ENCODE results near the gene SYNPO.

SYNPO gene

DNA sequence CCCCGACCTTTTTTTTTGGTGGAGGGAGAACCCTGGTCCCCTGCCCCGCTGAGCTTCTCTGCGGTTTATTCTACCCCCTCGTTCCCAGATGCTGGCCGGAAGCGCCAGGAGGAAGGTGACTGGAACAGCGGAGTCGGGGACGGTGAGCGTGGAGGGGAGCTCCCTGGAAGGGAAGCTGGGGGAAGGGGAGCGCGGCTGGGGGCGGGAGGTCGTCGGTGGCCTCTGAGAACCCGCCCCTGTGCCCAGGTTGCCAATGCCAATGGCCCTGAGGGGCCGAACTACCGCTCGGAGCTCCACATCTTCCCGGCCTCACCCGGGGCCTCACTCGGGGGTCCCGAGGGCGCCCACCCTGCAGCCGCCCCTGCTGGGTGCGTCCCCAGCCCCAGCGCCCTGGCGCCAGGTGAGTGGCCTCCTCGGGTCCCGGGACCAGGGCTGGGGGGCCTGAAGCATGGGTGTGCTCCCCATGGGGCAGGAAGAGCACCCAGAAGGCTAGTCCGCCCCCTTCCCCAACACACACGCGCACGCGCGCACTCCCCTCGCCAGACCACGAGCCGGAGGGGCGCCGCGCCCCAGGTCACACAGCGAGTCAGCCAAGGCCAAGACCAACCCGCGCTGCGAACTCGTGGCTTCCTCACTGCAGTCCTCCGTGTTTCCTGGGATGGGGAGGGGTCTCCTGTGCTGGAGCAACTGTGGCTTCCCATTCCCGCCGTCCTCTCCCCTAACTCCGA is 31.2 kb downstream of the SYNPO start:
- no peaks in the 10 kb centered on the region for H3K36me3 ChIP-seq (ENCODE audit: control insufficient read depth, low read length)
- peaks cover 44% of the 10 kb centered on the region for H3K27me3 ChIP-seq (ENCODE audit: control insufficient read depth, low read length)
- H3K79me2 ChIP-seq (ENCODE audit: control insufficient read depth, low read length) = no peaks in the 10 kb centered on the region
- TF ChIP-seq, protein P1, sequence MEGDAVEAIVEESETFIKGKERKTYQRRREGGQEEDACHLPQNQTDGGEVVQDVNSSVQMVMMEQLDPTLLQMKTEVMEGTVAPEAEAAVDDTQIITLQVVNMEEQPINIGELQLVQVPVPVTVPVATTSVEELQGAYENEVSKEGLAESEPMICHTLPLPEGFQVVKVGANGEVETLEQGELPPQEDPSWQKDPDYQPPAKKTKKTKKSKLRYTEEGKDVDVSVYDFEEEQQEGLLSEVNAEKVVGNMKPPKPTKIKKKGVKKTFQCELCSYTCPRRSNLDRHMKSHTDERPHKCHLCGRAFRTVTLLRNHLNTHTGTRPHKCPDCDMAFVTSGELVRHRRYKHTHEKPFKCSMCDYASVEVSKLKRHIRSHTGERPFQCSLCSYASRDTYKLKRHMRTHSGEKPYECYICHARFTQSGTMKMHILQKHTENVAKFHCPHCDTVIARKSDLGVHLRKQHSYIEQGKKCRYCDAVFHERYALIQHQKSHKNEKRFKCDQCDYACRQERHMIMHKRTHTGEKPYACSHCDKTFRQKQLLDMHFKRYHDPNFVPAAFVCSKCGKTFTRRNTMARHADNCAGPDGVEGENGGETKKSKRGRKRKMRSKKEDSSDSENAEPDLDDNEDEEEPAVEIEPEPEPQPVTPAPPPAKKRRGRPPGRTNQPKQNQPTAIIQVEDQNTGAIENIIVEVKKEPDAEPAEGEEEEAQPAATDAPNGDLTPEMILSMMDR (IDR thresholded peaks at IDR 0.05; ENCODE audit: low read depth, low read length, poor library complexity, severe bottlenecking) = no peak
- TF ChIP-seq EZH2phosphoT487 (IDR thresholded peaks at IDR 0.05; ENCODE audit: borderline replicate concordance, low read length) = no peak
- H3K4me1 ChIP-seq (ENCODE audit: control insufficient read depth, low read length) = no peaks in the 10 kb centered on the region
- H3K4me2 ChIP-seq (ENCODE audit: low read length) = peak overlapping the region; percentile 16; the same call in 1 of the 2 replicates
- H3K9me2 ChIP-seq (replicated peaks; ENCODE audit: control insufficient read depth, low read length) = no peaks in the 10 kb centered on the region
- no peaks in the 10 kb centered on the region for H4K20me1 ChIP-seq (ENCODE audit: control insufficient read depth, insufficient read depth, low read depth, low read length)
- H3K9me3 ChIP-seq (ENCODE audit: control insufficient read depth, insufficient read depth, low read length) = no peaks in the 10 kb centered on the region
- no peak overlapping the region for H3K27ac ChIP-seq (ENCODE audit: low read depth, low read length)
- H3F3A ChIP-seq (ENCODE audit: control insufficient read depth, insufficient read depth) = no peaks in the 10 kb centered on the region
- no peak overlapping the region for H3K4me3 ChIP-seq (ENCODE audit: low read length)

- Histone ChIP-seq H3K27me3 (ENCODE audit: control insufficient read depth, low read length) (peaks cover 41% of the 10 kb centered on the region), H3K4me2 (ENCODE audit: low read length) (peak overlapping the region; percentile 16; the same call in 1 of the 2 replicates), H3K36me3 (ENCODE audit: control insufficient read depth, low read length) (no peaks in the 10 kb centered on the region), H3K79me2 (ENCODE audit: control insufficient read depth, low read length) (no peaks in the 10 kb centered on the region), H3K27ac (ENCODE audit: low read depth, low read length) (no peak overlapping the region), H3K4me3 (ENCODE audit: low read length) (no peak overlapping the region), H4K20me1 (ENCODE audit: control insufficient read depth, insufficient read depth, low read depth, low read length) (no peaks in the 10 kb centered on the region), H3F3A (ENCODE audit: control insufficient read depth, insufficient read depth) (no peaks in the 10 kb centered on the region), H3K9me3 (ENCODE audit: control insufficient read depth, insufficient read depth, low read length) (no peaks in the 10 kb centered on the region), H3K4me1 (ENCODE audit: control insufficient read depth, low read length) (no peaks in the 10 kb centered on the region), H3K9me2 (replicated peaks; ENCODE audit: control insufficient read depth, low read length) (no peaks in the 10 kb centered on the region)
- TF ChIP-seq EZH2phosphoT487 (IDR thresholded peaks at IDR 0.05; ENCODE audit: borderline replicate concordance, low read length) = peak; percentile 61; the same call in 1 of the 2 replicates
- TF ChIP-seq, protein P1 (IDR thresholded peaks at IDR 0.05; ENCODE audit: low read depth, low read length, poor library complexity, severe bottlenecking) = no peak
Observed at GRCh38 chr5:150672237-150672883, 31.9 kb downstream of the SYNPO start.

- no peak overlapping the region for H3K4me3 ChIP-seq (ENCODE audit: low read length)
- H3K27ac ChIP-seq (ENCODE audit: low read depth, low read length) = no peak overlapping the region
- H3K4me2 ChIP-seq (ENCODE audit: low read length) = no peak overlapping the region
Observed at GRCh38 chr5:150672884-150673275, 32.4 kb downstream of the SYNPO start.

More at GRCh38 chr5:150672884-150673275, 32.4 kb downstream of the SYNPO start:
- Histone ChIP-seq H3K9me2 (replicated peaks; ENCODE audit: control insufficient read depth, low read length) (no peaks in the 10 kb centered on the region), H3K27me3 (ENCODE audit: control insufficient read depth, low read length) (peaks cover 38% of the 10 kb centered on the region), H3K9me3 (ENCODE audit: control insufficient read depth, insufficient read depth, low read length) (no peaks in the 10 kb centered on the region), H3K36me3 (ENCODE audit: control insufficient read depth, low read length) (no peaks in the 10 kb centered on the region), H3K4me1 (ENCODE audit: control insufficient read depth, low read length) (no peaks in the 10 kb centered on the region), H3K79me2 (ENCODE audit: control insufficient read depth, low read length) (no peaks in the 10 kb centered on the region), H4K20me1 (ENCODE audit: control insufficient read depth, insufficient read depth, low read depth, low read length) (no peaks in the 10 kb centered on the region), H3F3A (ENCODE audit: control insufficient read depth, insufficient read depth) (no peaks in the 10 kb centered on the region)
- TF ChIP-seq, protein P1 (IDR thresholded peaks at IDR 0.05; ENCODE audit: low read depth, low read length, poor library complexity, severe bottlenecking) = no peak
- TF ChIP-seq EZH2phosphoT487 (IDR thresholded peaks at IDR 0.05; ENCODE audit: borderline replicate concordance, low read length) = no peak

Measured in DOHH2 (cell line).